ENCODE measurements around the gene TNPO3.

Gene TNPO3

GRCh38 chr7:128935342-128935730 lies 119.6 kb downstream of the TNPO3 start:
- Histone ChIP-seq H3K36me3 (ENCODE audit: control insufficient read depth, insufficient read depth, low read length, severe bottlenecking) (no peaks in the 10 kb centered on the region), H3K27me3 (replicated peaks; ENCODE audit: control insufficient read depth, insufficient read depth, low read length) (peaks cover 62% of the 10 kb centered on the region), H3K9ac (ENCODE audit: low read length) (no peak overlapping the region), H3K4me3 (ENCODE audit: low read length) (no peak overlapping the region), H3K9me3 (ENCODE audit: control insufficient read depth, low read length) (no peaks in the 10 kb centered on the region), H3K4me1 (ENCODE audit: control insufficient read depth, insufficient read depth, low read length) (peaks cover 6% of the 10 kb centered on the region)
- DNase-seq (ENCODE audit: low read depth): no peak

- H3K36me3 ChIP-seq (ENCODE audit: control insufficient read depth, insufficient read depth, low read length, severe bottlenecking): no peaks in the 10 kb centered on the region
- no peaks in the 10 kb centered on the region for H3K9me3 ChIP-seq (ENCODE audit: control insufficient read depth, low read length)
- no peak for DNase-seq (ENCODE audit: low read depth)
- no peak overlapping the region for H3K9ac ChIP-seq (ENCODE audit: low read length)
- H3K4me3 ChIP-seq (ENCODE audit: low read length): no peak overlapping the region
- peaks cover 6% of the 10 kb centered on the region for H3K4me1 ChIP-seq (ENCODE audit: control insufficient read depth, insufficient read depth, low read length)
- peaks cover 55% of the 10 kb centered on the region for H3K27me3 ChIP-seq (replicated peaks; ENCODE audit: control insufficient read depth, insufficient read depth, low read length)
Measured at GRCh38 chr7:128934361-128935341, 120.3 kb downstream of the TNPO3 start.

GRCh38 chr7:128933180-128933891 lies 121.6 kb downstream of the TNPO3 start:
- no peak overlapping the region for H3K4me3 ChIP-seq (ENCODE audit: low read length)
- H3K27me3 ChIP-seq (replicated peaks; ENCODE audit: control insufficient read depth, insufficient read depth, low read length): peaks cover 50% of the 10 kb centered on the region
- peaks cover 2% of the 10 kb centered on the region for H3K4me1 ChIP-seq (ENCODE audit: control insufficient read depth, insufficient read depth, low read length)
- no peak for DNase-seq (ENCODE audit: low read depth)
- no peaks in the 10 kb centered on the region for H3K36me3 ChIP-seq (ENCODE audit: control insufficient read depth, insufficient read depth, low read length, severe bottlenecking)
- H3K9ac ChIP-seq (ENCODE audit: low read length): no peak overlapping the region
- no peaks in the 10 kb centered on the region for H3K9me3 ChIP-seq (ENCODE audit: control insufficient read depth, low read length)

GRCh38 chr7:128932862-128933179 lies 122.1 kb downstream of the TNPO3 start:
- Histone ChIP-seq H3K27me3 (replicated peaks; ENCODE audit: control insufficient read depth, insufficient read depth, low read length) (peaks cover 49% of the 10 kb centered on the region), H3K9me3 (ENCODE audit: control insufficient read depth, low read length) (no peaks in the 10 kb centered on the region), H3K4me3 (ENCODE audit: low read length) (no peak overlapping the region), H3K36me3 (ENCODE audit: control insufficient read depth, insufficient read depth, low read length, severe bottlenecking) (no peaks in the 10 kb centered on the region), H3K9ac (ENCODE audit: low read length) (no peak overlapping the region), H3K4me1 (ENCODE audit: control insufficient read depth, insufficient read depth, low read length) (no peaks in the 10 kb centered on the region)
- no peak for DNase-seq (ENCODE audit: low read depth)

GRCh38 chr7:128931965-128932861 lies 122.7 kb downstream of the TNPO3 start:
- Histone ChIP-seq H3K4me3 (ENCODE audit: low read length) (no peak overlapping the region), H3K36me3 (ENCODE audit: control insufficient read depth, insufficient read depth, low read length, severe bottlenecking) (no peaks in the 10 kb centered on the region), H3K27me3 (replicated peaks; ENCODE audit: control insufficient read depth, insufficient read depth, low read length) (peaks cover 45% of the 10 kb centered on the region), H3K4me1 (ENCODE audit: control insufficient read depth, insufficient read depth, low read length) (no peaks in the 10 kb centered on the region), H3K9ac (ENCODE audit: low read length) (no peak overlapping the region), H3K9me3 (ENCODE audit: control insufficient read depth, low read length) (no peaks in the 10 kb centered on the region)
- DNase-seq (ENCODE audit: low read depth): no peak

- H3K9ac ChIP-seq (ENCODE audit: low read length): no peak overlapping the region
- no peak overlapping the region for H3K4me3 ChIP-seq (ENCODE audit: low read length)
- no peaks in the 10 kb centered on the region for H3K4me1 ChIP-seq (ENCODE audit: control insufficient read depth, insufficient read depth, low read length)
- no peak for DNase-seq (ENCODE audit: low read depth)
- H3K9me3 ChIP-seq (ENCODE audit: control insufficient read depth, low read length): no peaks in the 10 kb centered on the region
- H3K36me3 ChIP-seq (ENCODE audit: control insufficient read depth, insufficient read depth, low read length, severe bottlenecking): no peaks in the 10 kb centered on the region
- H3K27me3 ChIP-seq (replicated peaks; ENCODE audit: control insufficient read depth, insufficient read depth, low read length): peaks cover 38% of the 10 kb centered on the region
Measured at GRCh38 chr7:128931190-128931798, 123.6 kb downstream of the TNPO3 start.

- Histone ChIP-seq H3K4me3 (ENCODE audit: low read length) (no peak overlapping the region), H3K9ac (ENCODE audit: low read length) (no peak overlapping the region), H3K4me1 (ENCODE audit: control insufficient read depth, insufficient read depth, low read length) (no peaks in the 10 kb centered on the region), H3K27me3 (replicated peaks; ENCODE audit: control insufficient read depth, insufficient read depth, low read length) (peaks cover 28% of the 10 kb centered on the region), H3K9me3 (ENCODE audit: control insufficient read depth, low read length) (no peaks in the 10 kb centered on the region), H3K36me3 (ENCODE audit: control insufficient read depth, insufficient read depth, low read length, severe bottlenecking) (no peaks in the 10 kb centered on the region)
- no peak for DNase-seq (ENCODE audit: low read depth)
Measured at GRCh38 chr7:128928882-128929788, 125.8 kb downstream of the TNPO3 start.

GRCh38 chr7:128928159-128928813 lies 126.6 kb downstream of the TNPO3 start:
- Histone ChIP-seq H3K9ac (ENCODE audit: low read length) (no peak overlapping the region), H3K4me1 (ENCODE audit: control insufficient read depth, insufficient read depth, low read length) (no peaks in the 10 kb centered on the region), H3K4me3 (ENCODE audit: low read length) (no peak overlapping the region), H3K9me3 (ENCODE audit: control insufficient read depth, low read length) (no peaks in the 10 kb centered on the region), H3K36me3 (ENCODE audit: control insufficient read depth, insufficient read depth, low read length, severe bottlenecking) (no peaks in the 10 kb centered on the region), H3K27me3 (replicated peaks; ENCODE audit: control insufficient read depth, insufficient read depth, low read length) (peaks cover 27% of the 10 kb centered on the region)
- no peak for DNase-seq (ENCODE audit: low read depth)

GRCh38 chr7:128924707-128925588 lies 130.0 kb downstream of the TNPO3 start:
- H3K9ac ChIP-seq (ENCODE audit: low read length): no peak overlapping the region
- peaks cover 41% of the 10 kb centered on the region for H3K27me3 ChIP-seq (replicated peaks; ENCODE audit: control insufficient read depth, insufficient read depth, low read length)
- DNase-seq (ENCODE audit: low read depth): no peak
- no peaks in the 10 kb centered on the region for H3K9me3 ChIP-seq (ENCODE audit: control insufficient read depth, low read length)
- H3K36me3 ChIP-seq (ENCODE audit: control insufficient read depth, insufficient read depth, low read length, severe bottlenecking): no peaks in the 10 kb centered on the region
- H3K4me1 ChIP-seq (ENCODE audit: control insufficient read depth, insufficient read depth, low read length): no peaks in the 10 kb centered on the region
- no peak overlapping the region for H3K4me3 ChIP-seq (ENCODE audit: low read length)
